BJ (cell line): ENCODE data around the gene MAT2B. TPM values are rescaled to one million over a fixed set of nuclear protein-coding genes. Genes with fewer than 3 reads are reported as not detected.

ENCODE experiments used
- CTCF ChIA-PET: fragments of 350-600 bp; formaldehyde crosslinking; extraction: SDS; loops from one replicate; lab custom pipeline; 2021; ENCODE audit warnings: antibody characterized with exemption, inconsistent platforms; lab: Yijun Ruan, JAX
- POLR2A ChIA-PET: fragments of 300-600 bp; sonication (Branson Sonifier 250); formaldehyde crosslinking; extraction: SDS; loops from one replicate; lab custom pipeline; 2021; ENCODE audit warnings: antibody characterized with exemption; lab: Charles Lee
- DNase-seq: peaks from one replicate; pipeline ENCODE4 v3.0.0-alpha.2; 2011; ENCODE audit warnings: low read depth
- H3K27me3 ChIP-seq: 2 replicates; pipeline ENCODE4 v1.6.0; 2011; ENCODE audit warnings: low read length; ENCODE audit not compliant: control insufficient read depth, insufficient read depth
- H3K36me3 ChIP-seq: 2 replicates; pipeline ENCODE4 v1.5.1; 2011; ENCODE audit warnings: low read length; ENCODE audit not compliant: control insufficient read depth, insufficient read depth
- H3K4me3 ChIP-seq: 2 replicates; pipeline ENCODE4 v1.5.1; 2011; ENCODE audit warnings: low read depth, mild to moderate bottlenecking, control low read depth, low read length
- polyA plus RNA-seq: library from polyadenylated mRNA; depleted of rRNA; stranded (reverse); fragments of >200 nt; gene quantifications from 2 replicates; pipeline ENCODE4 v1.2.3, GENCODE V29; 2011; rRNA removed
- TF ChIP-seq, protein P1 (sequence below): IDR thresholded peaks from 2 replicates; pipeline ENCODE4 v1.5.1; 2011; ENCODE audit warnings: low read depth, mild to moderate bottlenecking, control low read depth, inconsistent platforms, low read length, moderate library complexity; ENCODE audit not compliant: insufficient read depth

The MAT2B gene
- polyA plus RNA-seq, 1 experiment = 23.5 TPM

DNA sequence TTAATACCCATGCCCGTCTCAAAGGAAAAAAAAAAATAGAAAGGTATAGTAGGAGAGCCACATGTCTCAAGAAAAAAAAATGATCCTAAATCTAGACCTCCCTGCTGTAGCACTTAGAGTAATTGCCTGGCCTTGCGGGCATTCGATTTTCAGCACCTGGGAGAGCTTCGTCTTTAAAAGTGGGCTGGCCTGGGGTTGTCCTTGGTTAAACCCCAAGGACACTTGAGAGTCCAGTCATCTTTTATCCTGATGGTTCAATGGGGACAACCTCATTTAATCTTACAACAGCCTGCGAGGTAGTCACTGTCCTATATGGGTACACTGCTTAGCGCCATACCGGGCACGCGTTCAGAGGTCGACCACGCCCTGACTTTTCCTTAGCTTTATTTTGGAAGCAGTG lies 60.1 kb downstream of the MAT2B start:
- H3K27me3 ChIP-seq = peaks cover 2% of the 10 kb centered on the region
- POLR2A ChIA-PET = no interaction called here
- no peak for DNase-seq
- peak overlapping the region; percentile 22 for H3K4me3 ChIP-seq
- no peaks in the 10 kb centered on the region for H3K36me3 ChIP-seq
- CTCF ChIA-PET = interaction anchor here (0.6 to 6.2 kb wide), 4 partner anchors 23 to 939 kb away, joined by 3 to 55 read pairs (median 4); no protein-coding TSS in a partner anchor
- TF ChIP-seq, protein P1, sequence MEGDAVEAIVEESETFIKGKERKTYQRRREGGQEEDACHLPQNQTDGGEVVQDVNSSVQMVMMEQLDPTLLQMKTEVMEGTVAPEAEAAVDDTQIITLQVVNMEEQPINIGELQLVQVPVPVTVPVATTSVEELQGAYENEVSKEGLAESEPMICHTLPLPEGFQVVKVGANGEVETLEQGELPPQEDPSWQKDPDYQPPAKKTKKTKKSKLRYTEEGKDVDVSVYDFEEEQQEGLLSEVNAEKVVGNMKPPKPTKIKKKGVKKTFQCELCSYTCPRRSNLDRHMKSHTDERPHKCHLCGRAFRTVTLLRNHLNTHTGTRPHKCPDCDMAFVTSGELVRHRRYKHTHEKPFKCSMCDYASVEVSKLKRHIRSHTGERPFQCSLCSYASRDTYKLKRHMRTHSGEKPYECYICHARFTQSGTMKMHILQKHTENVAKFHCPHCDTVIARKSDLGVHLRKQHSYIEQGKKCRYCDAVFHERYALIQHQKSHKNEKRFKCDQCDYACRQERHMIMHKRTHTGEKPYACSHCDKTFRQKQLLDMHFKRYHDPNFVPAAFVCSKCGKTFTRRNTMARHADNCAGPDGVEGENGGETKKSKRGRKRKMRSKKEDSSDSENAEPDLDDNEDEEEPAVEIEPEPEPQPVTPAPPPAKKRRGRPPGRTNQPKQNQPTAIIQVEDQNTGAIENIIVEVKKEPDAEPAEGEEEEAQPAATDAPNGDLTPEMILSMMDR = no peak

DNA sequence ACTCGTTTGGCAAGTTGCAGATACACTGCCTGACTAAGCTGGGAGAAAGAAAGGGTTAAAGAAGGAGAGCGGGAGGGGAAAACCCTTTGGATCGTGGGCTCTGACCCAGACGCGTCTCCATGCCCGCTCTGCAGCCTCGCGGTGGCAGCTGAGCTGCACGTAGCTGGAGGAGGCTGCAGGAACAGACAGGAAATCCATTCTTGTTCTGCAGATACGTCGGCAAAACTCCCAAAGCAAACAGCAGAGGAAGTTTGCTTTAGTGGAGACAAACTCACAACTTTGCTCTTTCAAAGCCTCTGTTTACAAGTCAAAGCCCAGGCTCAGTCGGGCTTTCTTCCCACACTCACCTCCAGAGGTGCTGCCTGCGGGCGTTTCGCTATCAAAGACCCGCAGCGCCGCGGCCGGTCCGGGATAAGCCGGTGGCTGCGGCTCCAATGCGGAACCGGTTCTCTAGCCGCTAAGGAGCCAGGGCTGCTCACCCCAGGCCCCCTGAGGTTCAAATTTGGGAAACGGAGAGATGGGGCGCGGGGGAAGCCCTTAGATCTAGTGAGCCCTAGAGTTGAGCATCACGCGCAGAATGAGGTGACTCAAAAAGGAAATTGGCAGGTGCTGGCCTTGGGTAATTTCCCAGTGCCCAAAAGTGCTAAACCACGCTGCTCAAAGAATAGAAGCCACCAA lies 60.7 kb downstream of the MAT2B start:
- POLR2A ChIA-PET = no interaction called here
- CTCF ChIA-PET = interaction anchor here (0.6 to 6.2 kb wide), 3 partner anchors 159 to 938 kb away, joined by 3 to 55 read pairs (median 3); no protein-coding TSS in a partner anchor

GRCh38 chr5:163566678-163567077 lies 61.3 kb downstream of the MAT2B start:
- no peak overlapping the region for H3K4me3 ChIP-seq
- ChIA-PET POLR2A (no interaction called here), CTCF (interaction anchor here (1.2 to 6.2 kb wide), 2 partner anchors 159 to 938 kb away, joined by 3 to 55 read pairs; no protein-coding TSS in a partner anchor)
- TF ChIP-seq, protein P1 = no peak
- no peaks in the 10 kb centered on the region for H3K36me3 ChIP-seq
- H3K27me3 ChIP-seq = peaks cover 2% of the 10 kb centered on the region
- no peak for DNase-seq

More for the DNA sequence above, 60.7 kb downstream of the MAT2B start:
- TF ChIP-seq, protein P1 = no peak
- H3K4me3 ChIP-seq = peak overlapping the region; percentile 22
- DNase-seq = no peak
- no peaks in the 10 kb centered on the region for H3K36me3 ChIP-seq
- peaks cover 2% of the 10 kb centered on the region for H3K27me3 ChIP-seq

DNA sequence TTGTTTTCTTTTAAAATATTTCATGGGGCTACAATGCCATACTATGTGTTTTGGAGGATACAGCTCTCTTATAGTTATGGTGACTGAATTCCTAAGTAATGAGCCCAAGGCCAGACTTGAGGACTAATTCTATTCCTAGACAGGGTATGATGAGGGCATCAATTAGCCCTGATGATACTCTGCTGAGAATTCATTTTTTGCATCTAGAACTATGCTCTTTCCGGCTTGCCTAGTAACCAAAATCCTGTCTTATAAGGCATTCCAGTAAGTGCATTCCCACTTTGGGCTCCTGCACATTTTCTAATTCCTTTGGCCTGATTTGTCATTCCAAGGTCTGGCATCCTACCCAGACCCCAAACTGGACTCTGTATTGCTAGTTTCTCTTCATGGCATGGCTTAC lies 62.4 kb downstream of the MAT2B start:
- peaks cover under 1% of the 10 kb centered on the region for H3K27me3 ChIP-seq
- H3K36me3 ChIP-seq = no peaks in the 10 kb centered on the region
- CTCF ChIA-PET = interaction anchor here (0.7 to 3.6 kb wide), 3 partner anchors 38 to 936 kb away, joined by 3 to 23 read pairs (median 4); no protein-coding TSS in a partner anchor
- TF ChIP-seq, protein P1 = no peak
- no peak for DNase-seq
- no peak overlapping the region for H3K4me3 ChIP-seq
- POLR2A ChIA-PET = no interaction called here

Other genes with a start within 250 kb of the MAT2B start
- 74.2 and 125 TPM in 2 replicates for gene CCNG1, start 68.0 kb upstream of the MAT2B start, polyA plus RNA-seq
- gene NUDCD2, start 45.5 kb upstream of the MAT2B start, polyA plus RNA-seq = 2.5 and 6.2 TPM in 2 replicates
- gene HMMR, start 45.0 kb upstream of the MAT2B start, polyA plus RNA-seq = 5.4 and 12.0 TPM in 2 replicates